ENCODE data around the gene ACP1.

DNA sequence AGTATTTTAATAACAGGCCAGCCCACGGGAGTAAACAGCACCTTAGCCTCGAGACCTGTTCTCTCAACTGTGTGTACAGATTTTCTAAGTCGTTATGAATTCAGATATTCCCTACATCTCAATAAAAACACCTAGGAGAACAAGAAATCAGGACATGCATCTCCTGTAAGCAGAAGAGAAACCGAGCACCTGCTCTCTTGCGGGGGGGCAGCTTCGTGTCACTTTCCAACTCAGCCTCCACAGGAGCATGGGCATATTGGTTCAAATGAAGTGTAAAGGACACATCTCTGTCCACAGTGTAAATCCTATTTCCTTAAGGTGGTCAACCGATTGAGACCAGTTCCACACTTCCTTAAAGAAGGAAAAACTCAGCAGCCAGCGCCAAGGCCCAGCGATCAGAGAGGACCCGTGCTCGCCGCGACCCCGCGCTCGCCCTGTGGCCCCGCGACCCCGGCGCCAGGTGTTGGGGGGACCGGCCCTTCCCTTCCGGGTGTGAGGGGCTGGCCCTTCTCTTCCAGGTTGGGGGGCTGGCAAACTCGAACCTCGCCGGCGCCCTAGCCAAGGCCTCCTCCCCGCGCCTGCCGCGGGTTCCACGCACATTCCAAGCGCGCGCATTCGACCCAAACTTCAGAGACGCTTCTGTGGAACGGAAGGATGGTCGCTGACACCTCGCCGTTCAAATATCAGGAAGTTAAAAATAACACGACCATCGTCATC is 1.6 kb upstream of the ACP1 start:
- TF ChIP-seq, protein P1, sequence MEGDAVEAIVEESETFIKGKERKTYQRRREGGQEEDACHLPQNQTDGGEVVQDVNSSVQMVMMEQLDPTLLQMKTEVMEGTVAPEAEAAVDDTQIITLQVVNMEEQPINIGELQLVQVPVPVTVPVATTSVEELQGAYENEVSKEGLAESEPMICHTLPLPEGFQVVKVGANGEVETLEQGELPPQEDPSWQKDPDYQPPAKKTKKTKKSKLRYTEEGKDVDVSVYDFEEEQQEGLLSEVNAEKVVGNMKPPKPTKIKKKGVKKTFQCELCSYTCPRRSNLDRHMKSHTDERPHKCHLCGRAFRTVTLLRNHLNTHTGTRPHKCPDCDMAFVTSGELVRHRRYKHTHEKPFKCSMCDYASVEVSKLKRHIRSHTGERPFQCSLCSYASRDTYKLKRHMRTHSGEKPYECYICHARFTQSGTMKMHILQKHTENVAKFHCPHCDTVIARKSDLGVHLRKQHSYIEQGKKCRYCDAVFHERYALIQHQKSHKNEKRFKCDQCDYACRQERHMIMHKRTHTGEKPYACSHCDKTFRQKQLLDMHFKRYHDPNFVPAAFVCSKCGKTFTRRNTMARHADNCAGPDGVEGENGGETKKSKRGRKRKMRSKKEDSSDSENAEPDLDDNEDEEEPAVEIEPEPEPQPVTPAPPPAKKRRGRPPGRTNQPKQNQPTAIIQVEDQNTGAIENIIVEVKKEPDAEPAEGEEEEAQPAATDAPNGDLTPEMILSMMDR (IDR thresholded peaks at IDR 0.05; ENCODE audit: borderline replicate concordance, extremely low read depth, low read length, poor library complexity, severe bottlenecking) = no peak
- TF ChIP-seq EZH2 (IDR thresholded peaks at IDR 0.05; ENCODE audit: borderline replicate concordance, low read depth, low read length, severe bottlenecking) = no peak
